KMS-11 (cell line): ENCODE results near the gene FAM81A.

Source experiments
- H2AFZ ChIP-seq: fragments of 200-600 bp; sonication (generic); 2 replicates; pipeline ENCODE4 v1.6.1; 2016; ENCODE audit warnings: antibody characterized with exemption, mixed run types, low read depth
- H3K27ac ChIP-seq: fragments of 200-600 bp; sonication (generic); 2 replicates; pipeline ENCODE4 v1.6.1; 2016; ENCODE audit warnings: mild to moderate bottlenecking, mixed run types
- H3K27me3 ChIP-seq: fragments of 200-600 bp; sonication (generic); 2 replicates; pipeline ENCODE4 v1.6.1; 2017; ENCODE audit warnings: mild to moderate bottlenecking, low read depth, mixed run types, moderate library complexity; ENCODE audit not compliant: insufficient read depth
- H3K36me3 ChIP-seq: fragments of 200-600 bp; sonication (generic); 2 replicates; pipeline ENCODE4 v1.6.1; 2017; ENCODE audit warnings: mild to moderate bottlenecking, mixed run types; ENCODE audit not compliant: insufficient read depth
- H3K4me1 ChIP-seq: fragments of 200-600 bp; sonication (generic); 2 replicates; pipeline ENCODE4 v1.6.1; 2016; ENCODE audit warnings: mild to moderate bottlenecking, low read depth, mixed run types; ENCODE audit not compliant: poor library complexity, severe bottlenecking
- H3K4me2 ChIP-seq: fragments of 200-600 bp; sonication (generic); 2 replicates; pipeline ENCODE4 v1.7.0; 2016; ENCODE audit warnings: mild to moderate bottlenecking, mixed run types
- H3K4me3 ChIP-seq: fragments of 200-600 bp; sonication (generic); IDR thresholded peaks from 2 replicates; pipeline ENCODE4 v1.6.1; 2017; ENCODE audit warnings: low read depth, low read length, mixed read lengths; ENCODE audit not compliant: insufficient read depth
- H3K79me2 ChIP-seq: fragments of 200-600 bp; sonication (generic); 2 replicates; pipeline ENCODE4 v1.6.1; 2016; ENCODE audit warnings: low read depth, mixed run types; ENCODE audit not compliant: insufficient read depth
- H3K9ac ChIP-seq: fragments of 200-600 bp; sonication (generic); 2 replicates; pipeline ENCODE4 v1.6.1; 2016; ENCODE audit warnings: mild to moderate bottlenecking, mixed run types
- H4K20me1 ChIP-seq: fragments of 200-600 bp; sonication (generic); 2 replicates; pipeline ENCODE4 v1.6.1; 2016; ENCODE audit warnings: mild to moderate bottlenecking, mixed run types; ENCODE audit not compliant: insufficient read depth
- TF ChIP-seq, protein P1 (sequence below): fragments of 200-600 bp; sonication (generic); conservative IDR thresholded peaks from 2 replicates; pipeline ENCODE4 v1.6.1; 2017; ENCODE audit warnings: low read depth, mild to moderate bottlenecking, antibody characterized with exemption, low read length, moderate library complexity, mixed read lengths

The FAM81A gene

DNA sequence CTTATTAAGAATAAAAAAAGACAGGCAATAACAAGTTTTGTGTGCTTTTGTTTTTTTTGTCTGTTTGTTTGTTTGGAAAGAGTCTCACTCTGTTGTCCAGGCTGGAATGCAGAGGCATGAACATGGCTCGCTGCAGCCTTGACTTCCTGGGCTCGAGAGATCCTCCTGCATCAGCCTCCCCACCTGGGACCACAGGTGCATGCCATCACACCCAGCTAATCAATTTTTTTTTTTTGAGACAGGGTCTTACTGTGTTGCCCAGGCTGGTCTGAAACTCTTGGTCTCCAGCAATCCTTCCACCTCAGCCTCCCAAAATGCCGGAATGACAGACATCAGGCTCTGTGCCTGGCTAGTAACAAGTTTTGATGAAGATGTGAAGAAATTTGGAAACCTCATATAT is 100.5 kb downstream of the FAM81A start:
- Histone ChIP-seq H3K9ac (no peak overlapping the region), H3K4me3 (no peak overlapping the region), H2AFZ (no peak overlapping the region), H3K27ac (no peak overlapping the region), H4K20me1 (no peaks in the 10 kb centered on the region), H3K27me3 (no peaks in the 10 kb centered on the region), H3K79me2 (no peaks in the 10 kb centered on the region), H3K4me1 (peaks cover 6% of the 10 kb centered on the region), H3K36me3 (no peaks in the 10 kb centered on the region), H3K4me2 (no peak overlapping the region)
- TF ChIP-seq, protein P1, sequence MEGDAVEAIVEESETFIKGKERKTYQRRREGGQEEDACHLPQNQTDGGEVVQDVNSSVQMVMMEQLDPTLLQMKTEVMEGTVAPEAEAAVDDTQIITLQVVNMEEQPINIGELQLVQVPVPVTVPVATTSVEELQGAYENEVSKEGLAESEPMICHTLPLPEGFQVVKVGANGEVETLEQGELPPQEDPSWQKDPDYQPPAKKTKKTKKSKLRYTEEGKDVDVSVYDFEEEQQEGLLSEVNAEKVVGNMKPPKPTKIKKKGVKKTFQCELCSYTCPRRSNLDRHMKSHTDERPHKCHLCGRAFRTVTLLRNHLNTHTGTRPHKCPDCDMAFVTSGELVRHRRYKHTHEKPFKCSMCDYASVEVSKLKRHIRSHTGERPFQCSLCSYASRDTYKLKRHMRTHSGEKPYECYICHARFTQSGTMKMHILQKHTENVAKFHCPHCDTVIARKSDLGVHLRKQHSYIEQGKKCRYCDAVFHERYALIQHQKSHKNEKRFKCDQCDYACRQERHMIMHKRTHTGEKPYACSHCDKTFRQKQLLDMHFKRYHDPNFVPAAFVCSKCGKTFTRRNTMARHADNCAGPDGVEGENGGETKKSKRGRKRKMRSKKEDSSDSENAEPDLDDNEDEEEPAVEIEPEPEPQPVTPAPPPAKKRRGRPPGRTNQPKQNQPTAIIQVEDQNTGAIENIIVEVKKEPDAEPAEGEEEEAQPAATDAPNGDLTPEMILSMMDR: no peak

DNA sequence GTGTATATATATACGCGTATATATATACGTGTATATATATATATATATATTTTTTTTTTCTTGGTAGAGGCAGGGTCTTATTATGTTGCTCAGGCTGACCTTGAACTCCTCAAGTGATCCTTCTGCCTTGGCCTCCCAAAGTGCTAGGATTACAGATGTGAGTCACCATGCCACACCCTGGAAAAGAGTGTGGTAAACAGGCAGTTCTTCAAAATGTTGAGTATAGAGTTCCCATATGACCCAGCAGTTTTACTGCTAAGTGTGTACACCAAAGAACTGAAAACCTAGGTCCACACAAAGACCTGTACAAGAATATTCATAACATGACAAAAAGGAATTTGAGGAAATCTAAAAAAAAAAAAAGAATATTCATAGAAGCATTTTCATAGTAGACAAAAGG is 101.8 kb downstream of the FAM81A start:
- TF ChIP-seq, protein P1: no peak

DNA sequence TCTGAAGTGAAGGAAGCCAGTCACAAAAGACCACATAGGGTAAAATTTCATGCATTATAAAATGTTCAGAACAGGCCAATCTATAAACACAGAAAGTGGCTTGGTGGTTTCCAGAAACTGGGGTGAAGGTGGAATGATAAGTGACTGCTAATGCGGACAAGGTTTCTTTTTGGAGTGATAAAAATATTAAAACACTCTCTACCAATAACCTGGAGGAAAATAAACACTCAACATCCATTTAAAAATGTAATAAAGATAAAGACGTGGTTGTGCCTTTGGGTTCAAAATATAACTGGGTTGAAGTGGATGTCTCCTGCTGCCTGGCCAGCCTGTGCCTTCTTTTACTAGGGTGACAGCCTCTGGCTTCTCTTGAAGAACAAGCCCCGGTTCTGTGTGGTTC is 102.7 kb downstream of the FAM81A start:
- H3K36me3 ChIP-seq: no peaks in the 10 kb centered on the region
- H3K27ac ChIP-seq: no peak overlapping the region
- no peaks in the 10 kb centered on the region for H3K27me3 ChIP-seq
- no peak overlapping the region for H3K4me3 ChIP-seq
- no peak overlapping the region for H3K9ac ChIP-seq
- no peaks in the 10 kb centered on the region for H4K20me1 ChIP-seq
- TF ChIP-seq, protein P1: no peak
- H3K79me2 ChIP-seq: no peaks in the 10 kb centered on the region
- H3K4me1 ChIP-seq: peaks cover 22% of the 10 kb centered on the region
- no peak overlapping the region for H2AFZ ChIP-seq
- H3K4me2 ChIP-seq: no peak overlapping the region

More for the DNA sequence above, 101.8 kb downstream of the FAM81A start:
- no peaks in the 10 kb centered on the region for H3K27me3 ChIP-seq
- H3K4me3 ChIP-seq: no peak overlapping the region
- no peak overlapping the region for H3K27ac ChIP-seq
- peaks cover 19% of the 10 kb centered on the region for H3K4me1 ChIP-seq
- H4K20me1 ChIP-seq: no peaks in the 10 kb centered on the region
- H3K36me3 ChIP-seq: no peaks in the 10 kb centered on the region
- H3K4me2 ChIP-seq: no peak overlapping the region
- H3K79me2 ChIP-seq: no peaks in the 10 kb centered on the region
- no peak overlapping the region for H2AFZ ChIP-seq
- no peak overlapping the region for H3K9ac ChIP-seq

DNA sequence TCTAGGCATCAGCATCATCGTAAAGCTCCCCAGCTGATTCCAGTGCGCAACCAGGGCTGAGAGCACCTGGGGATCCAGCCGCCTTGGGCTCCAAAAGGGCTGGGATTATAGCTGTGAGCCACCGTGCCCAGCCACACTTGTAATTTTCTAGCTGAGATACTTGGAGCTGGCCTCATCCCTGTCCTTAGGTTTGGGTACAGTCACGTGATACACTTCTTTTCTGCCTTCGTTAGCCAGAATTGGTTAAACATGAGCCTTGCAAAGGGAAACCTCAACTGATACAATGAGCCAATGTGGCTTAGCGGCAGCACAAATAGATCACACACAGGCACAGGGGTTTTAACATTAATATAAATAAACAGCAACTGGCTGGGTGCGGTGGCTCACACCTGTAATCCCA is 103.8 kb downstream of the FAM81A start:
- H4K20me1 ChIP-seq: no peaks in the 10 kb centered on the region
- no peaks in the 10 kb centered on the region for H3K27me3 ChIP-seq
- no peak overlapping the region for H3K27ac ChIP-seq
- H3K4me1 ChIP-seq: peaks cover 22% of the 10 kb centered on the region
- TF ChIP-seq, protein P1: no peak
- H2AFZ ChIP-seq: no peak overlapping the region
- no peak overlapping the region for H3K9ac ChIP-seq
- H3K4me2 ChIP-seq: no peak overlapping the region
- no peaks in the 10 kb centered on the region for H3K36me3 ChIP-seq
- no peaks in the 10 kb centered on the region for H3K79me2 ChIP-seq
- no peak overlapping the region for H3K4me3 ChIP-seq
